WTC11 (cell line): Measurements from ENCODE around the gene IPO9. TPM values are rescaled to one million over a fixed set of nuclear protein-coding genes. Genes with fewer than 3 reads are reported as not detected.

Experiments used
- ATAC-seq: fragments of 200-7000 bp; cut with Tn5 transposase; 2 replicates; pipeline ENCODE4 v1.10.0; 2021; ENCODE audit warnings: mild to moderate bottlenecking, moderate library complexity
- CTCF ChIA-PET: fragments of 300-600 bp; sonication (Branson Sonifier 250); formaldehyde crosslinking; loops from one replicate; lab custom pipeline; 2021; ENCODE audit warnings: antibody characterized with exemption; lab: Charles Lee
- POLR2A ChIA-PET: fragments of 350-600 bp; sonication (Branson Sonifier 250); formaldehyde crosslinking; loops from one replicate; lab custom pipeline; 2021; ENCODE audit warnings: antibody characterized with exemption; lab: Charles Lee
- DNase-seq: peaks from one replicate; pipeline ENCODE4 v3.0.0; 2021; ENCODE audit warnings: low spot score
- H3K27ac Mint-ChIP-seq: 2 replicates; pipeline ENCODE4 v1.8.0; 2021; ENCODE audit warnings: mixed read lengths
- H3K27me3 Mint-ChIP-seq: 2 replicates; pipeline ENCODE4 v1.8.0; 2021; ENCODE audit warnings: low read depth, mild to moderate bottlenecking, moderate library complexity, mixed read lengths
- H3K36me3 Mint-ChIP-seq: 2 replicates; pipeline ENCODE4 v1.8.0; 2021; ENCODE audit warnings: mixed read lengths
- H3K4me1 Mint-ChIP-seq: 2 replicates; pipeline ENCODE4 v1.8.0; 2022; ENCODE audit warnings: mixed read lengths
- H3K4me3 Mint-ChIP-seq: 2 replicates; pipeline ENCODE4 v1.8.0; 2021; ENCODE audit warnings: mild to moderate bottlenecking, moderate library complexity, mixed read lengths
- H3K9me3 Mint-ChIP-seq: 2 replicates; pipeline ENCODE4 v1.8.0; 2021; ENCODE audit warnings: mixed read lengths
- FOXK1 ChIP-seq: sonication (generic); formaldehyde crosslinking; IDR thresholded peaks from 2 replicates; pipeline ENCODE4 v1.8.0; 2022; ENCODE audit warnings: mild to moderate bottlenecking, moderate library complexity, missing genetic modification reagents
- GABPB1 ChIP-seq: sonication (generic); formaldehyde crosslinking; IDR thresholded peaks from 2 replicates; pipeline ENCODE4 v1.8.1; 2023; ENCODE audit warnings: mild to moderate bottlenecking, missing genetic modification reagents
- HMGA2 ChIP-seq: fragments of 250-450 bp; sonication (Bioruptor Pico); IDR thresholded peaks from 2 replicates; pipeline ENCODE4 v1.4.0; 2021; ENCODE audit warnings: mild to moderate bottlenecking, moderate library complexity
- MYBL2 ChIP-seq: sonication (generic); formaldehyde crosslinking; IDR thresholded peaks from 2 replicates; pipeline ENCODE4 v1.8.1; 2023; ENCODE audit warnings: mild to moderate bottlenecking, moderate library complexity, missing genetic modification reagents
- SMAD3 ChIP-seq: sonication (generic); formaldehyde crosslinking; IDR thresholded peaks from 2 replicates; pipeline ENCODE4 v1.8.0; 2022; ENCODE audit warnings: missing genetic modification reagents, mild to moderate bottlenecking, borderline replicate concordance
- SOX15 ChIP-seq: fragments of 250-450 bp; sonication (Bioruptor Pico); IDR thresholded peaks from 2 replicates; pipeline ENCODE4 v1.9.0; 2021; ENCODE audit warnings: mild to moderate bottlenecking
- TEAD4 ChIP-seq: sonication (generic); formaldehyde crosslinking; IDR thresholded peaks from 2 replicates; pipeline ENCODE4 v1.8.0; 2022; ENCODE audit warnings: mild to moderate bottlenecking, missing genetic modification reagents
- ZNF138 ChIP-seq: sonication (generic); formaldehyde crosslinking; conservative IDR thresholded peaks from 2 replicates; pipeline ENCODE4 v1.8.1; 2022; ENCODE audit warnings: mild to moderate bottlenecking, moderate library complexity, missing genetic modification reagents
- ZNF423 ChIP-seq: fragments of 250-450 bp; sonication (Bioruptor Pico); IDR thresholded peaks from 2 replicates; pipeline ENCODE4 v2.1.2; 2022; ENCODE audit warnings: mild to moderate bottlenecking, moderate library complexity
- total RNA-seq: library from RNA; stranded (reverse); gene quantifications from 3 replicates; pipeline ENCODE4 v1.2.3, GENCODE V29; 2021
- TF ChIP-seq, protein P1 (sequence below): sonication (generic); formaldehyde crosslinking; IDR thresholded peaks from 2 replicates; pipeline ENCODE4 v1.8.1; 2022; ENCODE audit warnings: mild to moderate bottlenecking, missing genetic modification reagents, moderate library complexity, borderline replicate concordance
- TF ChIP-seq, protein P2 (sequence below): sonication (generic); formaldehyde crosslinking; IDR thresholded peaks from 2 replicates; pipeline ENCODE4 v1.8.1; 2022; ENCODE audit warnings: missing genetic modification reagents, borderline replicate concordance
- TF ChIP-seq, protein P3 (sequence below): sonication (generic); formaldehyde crosslinking; IDR thresholded peaks from 2 replicates; pipeline ENCODE4 v1.8.0; 2023; ENCODE audit warnings: mild to moderate bottlenecking, missing genetic modification reagents
- TF ChIP-seq, protein P4 (sequence below): sonication (generic); formaldehyde crosslinking; IDR thresholded peaks from 2 replicates; pipeline ENCODE4 v1.8.1; 2023; ENCODE audit warnings: mild to moderate bottlenecking, missing genetic modification reagents, borderline replicate concordance
- TF ChIP-seq, protein P5 (sequence below): sonication (generic); formaldehyde crosslinking; IDR thresholded peaks from 2 replicates; pipeline ENCODE4 v1.8.1; 2023; ENCODE audit warnings: mild to moderate bottlenecking, missing genetic modification reagents
- TF ChIP-seq, protein P6 (sequence below): sonication (generic); formaldehyde crosslinking; IDR thresholded peaks from 2 replicates; pipeline ENCODE4 v1.8.0; 2022; ENCODE audit warnings: mild to moderate bottlenecking, missing genetic modification reagents
- TF ChIP-seq, protein P7 (sequence below): sonication (generic); formaldehyde crosslinking; IDR thresholded peaks from 2 replicates; pipeline ENCODE4 v1.8.0; 2023; ENCODE audit warnings: missing genetic modification reagents

IPO9 gene
- total RNA-seq, 1 experiment from 2014 or later = 97.2 TPM

DNA sequence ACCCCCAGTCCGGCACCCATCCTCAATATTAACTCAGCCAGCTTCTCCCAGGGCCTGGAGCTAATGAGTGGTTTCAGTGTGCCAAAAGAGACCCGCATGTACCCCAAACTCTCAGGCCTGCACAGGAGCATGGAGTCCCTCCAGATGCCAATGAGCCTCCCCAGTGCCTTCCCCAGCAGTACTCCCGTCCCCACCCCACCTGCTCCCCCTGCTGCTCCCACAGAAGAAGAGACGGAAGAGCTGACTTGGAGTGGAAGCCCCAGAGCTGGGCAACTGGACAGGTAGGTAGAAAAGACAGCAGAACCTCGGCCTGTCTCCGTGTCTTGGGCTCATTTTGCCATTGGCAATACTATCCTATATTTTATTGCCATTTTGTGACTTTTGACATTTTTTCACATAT lies 45.4 kb upstream of the IPO9 start (continued):
- TF ChIP-seq ZNF423 (CRISPR knock-in tag) = no peak
- TF ChIP-seq, protein P1, sequence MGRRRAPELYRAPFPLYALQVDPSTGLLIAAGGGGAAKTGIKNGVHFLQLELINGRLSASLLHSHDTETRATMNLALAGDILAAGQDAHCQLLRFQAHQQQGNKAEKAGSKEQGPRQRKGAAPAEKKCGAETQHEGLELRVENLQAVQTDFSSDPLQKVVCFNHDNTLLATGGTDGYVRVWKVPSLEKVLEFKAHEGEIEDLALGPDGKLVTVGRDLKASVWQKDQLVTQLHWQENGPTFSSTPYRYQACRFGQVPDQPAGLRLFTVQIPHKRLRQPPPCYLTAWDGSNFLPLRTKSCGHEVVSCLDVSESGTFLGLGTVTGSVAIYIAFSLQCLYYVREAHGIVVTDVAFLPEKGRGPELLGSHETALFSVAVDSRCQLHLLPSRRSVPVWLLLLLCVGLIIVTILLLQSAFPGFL (CRISPR knock-in tag) = no peak

DNA sequence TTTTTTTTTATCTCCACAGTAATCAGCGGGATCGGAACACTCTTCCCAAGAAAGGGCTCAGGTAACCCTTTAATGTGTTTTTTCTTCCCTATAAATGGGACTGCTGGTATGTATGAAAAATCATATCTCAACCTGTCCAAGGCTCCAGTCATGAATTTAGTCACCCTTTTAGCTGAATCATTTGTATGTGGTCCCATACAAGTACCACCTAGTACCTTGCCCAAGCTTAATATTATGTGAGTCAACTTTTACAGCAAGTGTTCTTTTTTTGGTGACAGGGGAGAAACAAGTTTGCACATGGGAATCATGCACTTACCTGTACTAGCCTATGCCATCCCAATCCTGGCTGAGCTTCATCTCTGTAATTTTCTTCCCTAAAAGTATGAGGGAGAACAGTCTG lies 43.7 kb upstream of the IPO9 start:
- ATAC-seq (no peak), DNase-seq (no peak)
- H3K27ac Mint-ChIP-seq = no peak overlapping the region
- H3K9me3 Mint-ChIP-seq = peaks cover 19% of the 10 kb centered on the region
- H3K36me3 Mint-ChIP-seq = peaks cover 80% of the 10 kb centered on the region
- POLR2A ChIA-PET = no interaction called here
- H3K4me1 Mint-ChIP-seq = no peaks in the 10 kb centered on the region
- H3K4me3 Mint-ChIP-seq = no peak overlapping the region
- CTCF ChIA-PET = interaction anchor here (1.2 to 1.5 kb wide), 2 partner anchors 9 to 76 kb away, joined by 3 to 5 read pairs; no protein-coding TSS in a partner anchor
- H3K27me3 Mint-ChIP-seq = no peaks in the 10 kb centered on the region
- TF ChIP-seq, protein P2, sequence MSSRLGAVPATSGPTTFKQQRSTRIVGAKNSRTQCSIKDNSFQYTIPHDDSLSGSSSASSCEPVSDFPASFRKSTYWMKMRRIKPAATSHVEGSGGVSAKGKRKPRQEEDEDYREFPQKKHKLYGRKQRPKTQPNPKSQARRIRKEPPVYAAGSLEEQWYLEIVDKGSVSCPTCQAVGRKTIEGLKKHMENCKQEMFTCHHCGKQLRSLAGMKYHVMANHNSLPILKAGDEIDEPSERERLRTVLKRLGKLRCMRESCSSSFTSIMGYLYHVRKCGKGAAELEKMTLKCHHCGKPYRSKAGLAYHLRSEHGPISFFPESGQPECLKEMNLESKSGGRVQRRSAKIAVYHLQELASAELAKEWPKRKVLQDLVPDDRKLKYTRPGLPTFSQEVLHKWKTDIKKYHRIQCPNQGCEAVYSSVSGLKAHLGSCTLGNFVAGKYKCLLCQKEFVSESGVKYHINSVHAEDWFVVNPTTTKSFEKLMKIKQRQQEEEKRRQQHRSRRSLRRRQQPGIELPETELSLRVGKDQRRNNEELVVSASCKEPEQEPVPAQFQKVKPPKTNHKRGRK (CRISPR knock-in tag) = no peak
- TF ChIP-seq, protein P3, sequence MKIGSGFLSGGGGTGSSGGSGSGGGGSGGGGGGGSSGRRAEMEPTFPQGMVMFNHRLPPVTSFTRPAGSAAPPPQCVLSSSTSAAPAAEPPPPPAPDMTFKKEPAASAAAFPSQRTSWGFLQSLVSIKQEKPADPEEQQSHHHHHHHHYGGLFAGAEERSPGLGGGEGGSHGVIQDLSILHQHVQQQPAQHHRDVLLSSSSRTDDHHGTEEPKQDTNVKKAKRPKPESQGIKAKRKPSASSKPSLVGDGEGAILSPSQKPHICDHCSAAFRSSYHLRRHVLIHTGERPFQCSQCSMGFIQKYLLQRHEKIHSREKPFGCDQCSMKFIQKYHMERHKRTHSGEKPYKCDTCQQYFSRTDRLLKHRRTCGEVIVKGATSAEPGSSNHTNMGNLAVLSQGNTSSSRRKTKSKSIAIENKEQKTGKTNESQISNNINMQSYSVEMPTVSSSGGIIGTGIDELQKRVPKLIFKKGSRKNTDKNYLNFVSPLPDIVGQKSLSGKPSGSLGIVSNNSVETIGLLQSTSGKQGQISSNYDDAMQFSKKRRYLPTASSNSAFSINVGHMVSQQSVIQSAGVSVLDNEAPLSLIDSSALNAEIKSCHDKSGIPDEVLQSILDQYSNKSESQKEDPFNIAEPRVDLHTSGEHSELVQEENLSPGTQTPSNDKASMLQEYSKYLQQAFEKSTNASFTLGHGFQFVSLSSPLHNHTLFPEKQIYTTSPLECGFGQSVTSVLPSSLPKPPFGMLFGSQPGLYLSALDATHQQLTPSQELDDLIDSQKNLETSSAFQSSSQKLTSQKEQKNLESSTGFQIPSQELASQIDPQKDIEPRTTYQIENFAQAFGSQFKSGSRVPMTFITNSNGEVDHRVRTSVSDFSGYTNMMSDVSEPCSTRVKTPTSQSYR (CRISPR knock-in tag) = no peak
- no peak for TF ChIP-seq GABPB1 (CRISPR knock-in tag)
- TF ChIP-seq, protein P4, sequence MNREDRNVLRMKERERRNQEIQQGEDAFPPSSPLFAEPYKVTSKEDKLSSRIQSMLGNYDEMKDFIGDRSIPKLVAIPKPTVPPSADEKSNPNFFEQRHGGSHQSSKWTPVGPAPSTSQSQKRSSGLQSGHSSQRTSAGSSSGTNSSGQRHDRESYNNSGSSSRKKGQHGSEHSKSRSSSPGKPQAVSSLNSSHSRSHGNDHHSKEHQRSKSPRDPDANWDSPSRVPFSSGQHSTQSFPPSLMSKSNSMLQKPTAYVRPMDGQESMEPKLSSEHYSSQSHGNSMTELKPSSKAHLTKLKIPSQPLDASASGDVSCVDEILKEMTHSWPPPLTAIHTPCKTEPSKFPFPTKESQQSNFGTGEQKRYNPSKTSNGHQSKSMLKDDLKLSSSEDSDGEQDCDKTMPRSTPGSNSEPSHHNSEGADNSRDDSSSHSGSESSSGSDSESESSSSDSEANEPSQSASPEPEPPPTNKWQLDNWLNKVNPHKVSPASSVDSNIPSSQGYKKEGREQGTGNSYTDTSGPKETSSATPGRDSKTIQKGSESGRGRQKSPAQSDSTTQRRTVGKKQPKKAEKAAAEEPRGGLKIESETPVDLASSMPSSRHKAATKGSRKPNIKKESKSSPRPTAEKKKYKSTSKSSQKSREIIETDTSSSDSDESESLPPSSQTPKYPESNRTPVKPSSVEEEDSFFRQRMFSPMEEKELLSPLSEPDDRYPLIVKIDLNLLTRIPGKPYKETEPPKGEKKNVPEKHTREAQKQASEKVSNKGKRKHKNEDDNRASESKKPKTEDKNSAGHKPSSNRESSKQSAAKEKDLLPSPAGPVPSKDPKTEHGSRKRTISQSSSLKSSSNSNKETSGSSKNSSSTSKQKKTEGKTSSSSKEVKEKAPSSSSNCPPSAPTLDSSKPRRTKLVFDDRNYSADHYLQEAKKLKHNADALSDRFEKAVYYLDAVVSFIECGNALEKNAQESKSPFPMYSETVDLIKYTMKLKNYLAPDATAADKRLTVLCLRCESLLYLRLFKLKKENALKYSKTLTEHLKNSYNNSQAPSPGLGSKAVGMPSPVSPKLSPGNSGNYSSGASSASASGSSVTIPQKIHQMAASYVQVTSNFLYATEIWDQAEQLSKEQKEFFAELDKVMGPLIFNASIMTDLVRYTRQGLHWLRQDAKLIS (CRISPR knock-in tag) = no peak

DNA sequence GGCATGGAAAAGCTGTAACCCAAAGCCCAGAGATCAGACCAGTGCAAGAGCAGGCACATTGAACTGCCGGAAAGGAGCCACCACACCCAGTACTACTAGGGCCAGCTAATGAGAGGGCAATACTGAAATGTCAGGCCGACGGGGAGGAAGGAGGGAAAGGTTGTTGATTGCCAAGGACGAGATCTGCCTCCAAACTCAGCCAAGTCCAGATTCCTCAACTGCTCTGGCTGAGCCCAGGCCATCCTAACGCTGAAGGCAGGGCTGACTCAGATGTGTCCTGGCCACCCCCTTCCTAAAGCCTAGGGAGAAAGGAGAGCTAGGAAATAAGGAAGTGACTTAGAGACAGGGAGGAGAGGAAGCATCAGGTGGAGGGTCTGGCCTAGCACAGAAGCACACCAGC lies 42.1 kb upstream of the IPO9 start:
- H3K27me3 Mint-ChIP-seq = no peaks in the 10 kb centered on the region
- H3K9me3 Mint-ChIP-seq = peaks cover 11% of the 10 kb centered on the region
- H3K27ac Mint-ChIP-seq = no peak overlapping the region
- H3K4me1 Mint-ChIP-seq = no peaks in the 10 kb centered on the region
- ChIA-PET POLR2A (no interaction called here), CTCF (interaction anchor here (11.2 kb wide), 1 partner anchor 77 kb away, joined by 378 read pairs; no protein-coding TSS in a partner anchor)
- DNase-seq (no peak), ATAC-seq (no peak)
- no peak overlapping the region for H3K4me3 Mint-ChIP-seq
- peaks cover 78% of the 10 kb centered on the region for H3K36me3 Mint-ChIP-seq
- no peak for TF ChIP-seq SOX15 (CRISPR knock-in tag)
- no peak for TF ChIP-seq HMGA2
- TF ChIP-seq, protein P5, sequence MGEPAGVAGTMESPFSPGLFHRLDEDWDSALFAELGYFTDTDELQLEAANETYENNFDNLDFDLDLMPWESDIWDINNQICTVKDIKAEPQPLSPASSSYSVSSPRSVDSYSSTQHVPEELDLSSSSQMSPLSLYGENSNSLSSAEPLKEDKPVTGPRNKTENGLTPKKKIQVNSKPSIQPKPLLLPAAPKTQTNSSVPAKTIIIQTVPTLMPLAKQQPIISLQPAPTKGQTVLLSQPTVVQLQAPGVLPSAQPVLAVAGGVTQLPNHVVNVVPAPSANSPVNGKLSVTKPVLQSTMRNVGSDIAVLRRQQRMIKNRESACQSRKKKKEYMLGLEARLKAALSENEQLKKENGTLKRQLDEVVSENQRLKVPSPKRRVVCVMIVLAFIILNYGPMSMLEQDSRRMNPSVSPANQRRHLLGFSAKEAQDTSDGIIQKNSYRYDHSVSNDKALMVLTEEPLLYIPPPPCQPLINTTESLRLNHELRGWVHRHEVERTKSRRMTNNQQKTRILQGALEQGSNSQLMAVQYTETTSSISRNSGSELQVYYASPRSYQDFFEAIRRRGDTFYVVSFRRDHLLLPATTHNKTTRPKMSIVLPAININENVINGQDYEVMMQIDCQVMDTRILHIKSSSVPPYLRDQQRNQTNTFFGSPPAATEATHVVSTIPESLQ = no peak
- TF ChIP-seq FOXK1 (CRISPR knock-in tag) = no peak
- no peak for TF ChIP-seq ZNF138 (CRISPR knock-in tag)
- TF ChIP-seq, protein P3 (CRISPR knock-in tag) = no peak
- TF ChIP-seq MYBL2 (CRISPR knock-in tag) = no peak
- TF ChIP-seq TEAD4 (CRISPR knock-in tag) = no peak
- TF ChIP-seq, protein P6, sequence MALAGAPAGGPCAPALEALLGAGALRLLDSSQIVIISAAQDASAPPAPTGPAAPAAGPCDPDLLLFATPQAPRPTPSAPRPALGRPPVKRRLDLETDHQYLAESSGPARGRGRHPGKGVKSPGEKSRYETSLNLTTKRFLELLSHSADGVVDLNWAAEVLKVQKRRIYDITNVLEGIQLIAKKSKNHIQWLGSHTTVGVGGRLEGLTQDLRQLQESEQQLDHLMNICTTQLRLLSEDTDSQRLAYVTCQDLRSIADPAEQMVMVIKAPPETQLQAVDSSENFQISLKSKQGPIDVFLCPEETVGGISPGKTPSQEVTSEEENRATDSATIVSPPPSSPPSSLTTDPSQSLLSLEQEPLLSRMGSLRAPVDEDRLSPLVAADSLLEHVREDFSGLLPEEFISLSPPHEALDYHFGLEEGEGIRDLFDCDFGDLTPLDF (CRISPR knock-in tag) = no peak
- no peak for TF ChIP-seq SMAD3 (CRISPR knock-in tag)
- TF ChIP-seq, protein P7, sequence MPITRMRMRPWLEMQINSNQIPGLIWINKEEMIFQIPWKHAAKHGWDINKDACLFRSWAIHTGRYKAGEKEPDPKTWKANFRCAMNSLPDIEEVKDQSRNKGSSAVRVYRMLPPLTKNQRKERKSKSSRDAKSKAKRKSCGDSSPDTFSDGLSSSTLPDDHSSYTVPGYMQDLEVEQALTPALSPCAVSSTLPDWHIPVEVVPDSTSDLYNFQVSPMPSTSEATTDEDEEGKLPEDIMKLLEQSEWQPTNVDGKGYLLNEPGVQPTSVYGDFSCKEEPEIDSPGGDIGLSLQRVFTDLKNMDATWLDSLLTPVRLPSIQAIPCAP (CRISPR knock-in tag) = no peak
